ENCODE measurements around the gene TPD52L2. TPM values are rescaled to one million over a fixed set of nuclear protein-coding genes. Genes with fewer than 3 reads are reported as not detected.

The TPD52L2 gene
- total RNA-seq, 2 experiments from 2014 or later: 15.1 to 15.3 TPM

- CTCF ChIA-PET: no interaction called here
- no peak overlapping the region for H3K27ac Mint-ChIP-seq
- POLR2A ChIA-PET: no interaction called here
- no peak overlapping the region for H3K4me3 Mint-ChIP-seq
- DNase-seq (no peak), ATAC-seq (ENCODE audit: poor library complexity) (no peak)
- Histone ChIP-seq H3K27me3 (ENCODE audit: control insufficient read depth in 1 of 2, insufficient read depth in 2 of 2, low read length in 2 of 2) (peaks cover 50 to 57% of the 10 kb centered on the region in 2 experiments), H3K4me1 (ENCODE audit: insufficient read depth, low read length) (peaks cover 37% of the 10 kb centered on the region), H3K9me3 (ENCODE audit: control insufficient read depth in 1 of 2, insufficient read depth in 1 of 2, low read length in 2 of 2) (peaks cover 0 to 32% of the 10 kb centered on the region in 2 experiments), H3K4me3 (ENCODE audit: low read length) (no peak overlapping the region), H3K36me3 (ENCODE audit: insufficient read depth, low read length) (no peaks in the 10 kb centered on the region), H3K27ac (ENCODE audit: low read depth in 1 of 2, low read length in 2 of 2) (no peak overlapping the region)
- no peaks in the 10 kb centered on the region for H3K9me3 Mint-ChIP-seq
- intact Hi-C loops (cut with DNase I, micrococcal nuclease): no loop called here
- no peaks in the 10 kb centered on the region for H3K36me3 Mint-ChIP-seq (ENCODE audit: low read depth)
- peaks cover 5% of the 10 kb centered on the region for H3K4me1 Mint-ChIP-seq (ENCODE audit: low read depth)
- TF ChIP-seq CTCF (IDR thresholded peaks at IDR 0.05): no peak
- H3K27me3 Mint-ChIP-seq: peaks cover 45% of the 10 kb centered on the region
These were observed 21.8 kb upstream of the TPD52L2 start for GRCh38 chr20:63843222-63843621.

- Mint-ChIP-seq H3K4me3 (no peak overlapping the region), H3K27me3 (peaks cover 45% of the 10 kb centered on the region), H3K9me3 (no peaks in the 10 kb centered on the region), H3K27ac (no peak overlapping the region), H3K4me1 (ENCODE audit: low read depth) (peaks cover 5% of the 10 kb centered on the region), H3K36me3 (ENCODE audit: low read depth) (no peaks in the 10 kb centered on the region)
- intact Hi-C loops (cut with DNase I, micrococcal nuclease): no loop called here
- Histone ChIP-seq H3K36me3 (ENCODE audit: insufficient read depth, low read length) (no peaks in the 10 kb centered on the region), H3K27me3 (ENCODE audit: control insufficient read depth in 1 of 2, insufficient read depth in 2 of 2, low read length in 2 of 2) (peaks cover 54 to 61% of the 10 kb centered on the region in 2 experiments), H3K27ac (ENCODE audit: low read depth in 1 of 2, low read length in 2 of 2) (no peak overlapping the region), H3K4me3 (ENCODE audit: low read length) (no peak overlapping the region), H3K9me3 (ENCODE audit: control insufficient read depth in 1 of 2, insufficient read depth in 1 of 2, low read length in 2 of 2) (peaks cover 0 to 37% of the 10 kb centered on the region in 2 experiments), H3K4me1 (ENCODE audit: insufficient read depth, low read length) (peaks cover 37% of the 10 kb centered on the region)
- ChIA-PET POLR2A (no interaction called here), CTCF (no interaction called here)
- DNase-seq (no peak), ATAC-seq (ENCODE audit: poor library complexity) (no peak)
- TF ChIP-seq CTCF (IDR thresholded peaks at IDR 0.05): no peak
These were observed 21.3 kb upstream of the TPD52L2 start for GRCh38 chr20:63843778-63844177.

GRCh38 chr20:63844511-63844991 is 20.5 kb upstream of the TPD52L2 start:
- CTCF ChIA-PET: no interaction called here
- no peak for TF ChIP-seq CTCF (IDR thresholded peaks at IDR 0.05)
- intact Hi-C loops (cut with DNase I, micrococcal nuclease): no loop called here
- H3K4me3 Mint-ChIP-seq: no peak overlapping the region
- POLR2A ChIA-PET: no interaction called here
- Histone ChIP-seq H3K4me3 (ENCODE audit: low read length) (no peak overlapping the region), H3K9me3 (ENCODE audit: control insufficient read depth in 1 of 2, insufficient read depth in 1 of 2, low read length in 2 of 2) (peaks cover 0 to 37% of the 10 kb centered on the region in 2 experiments), H3K27ac (ENCODE audit: low read depth in 1 of 2, low read length in 2 of 2) (no peak overlapping the region), H3K27me3 (ENCODE audit: control insufficient read depth in 1 of 2, insufficient read depth in 2 of 2, low read length in 2 of 2) (peaks cover 54 to 61% of the 10 kb centered on the region in 2 experiments), H3K4me1 (ENCODE audit: insufficient read depth, low read length) (peaks cover 37% of the 10 kb centered on the region), H3K36me3 (ENCODE audit: insufficient read depth, low read length) (no peaks in the 10 kb centered on the region)
- H3K36me3 Mint-ChIP-seq (ENCODE audit: low read depth): no peaks in the 10 kb centered on the region
- ATAC-seq (ENCODE audit: poor library complexity) (no peak), DNase-seq (no peak)
- H3K4me1 Mint-ChIP-seq (ENCODE audit: low read depth): peaks cover 5% of the 10 kb centered on the region
- peaks cover 45% of the 10 kb centered on the region for H3K27me3 Mint-ChIP-seq
- no peaks in the 10 kb centered on the region for H3K9me3 Mint-ChIP-seq
- no peak overlapping the region for H3K27ac Mint-ChIP-seq
